HEK293 (cell line): ENCODE measurements around the gene TRDMT1.
A peak's percentile ranks its signal among the peaks of the same experiment; 100 is the strongest.

Experiments used
- BCL6B ChIP-seq: fragments of 450-650 bp; formaldehyde crosslinking; IDR thresholded peaks from 2 replicates; pipeline ENCODE4 v1.5.1; 2017; ENCODE audit warnings: missing biosample characterization, missing genetic modification characterization
- HIC1 ChIP-seq: fragments of 450-650 bp; formaldehyde crosslinking; IDR thresholded peaks from 2 replicates; pipeline ENCODE4 v1.5.1; 2016; ENCODE audit warnings: missing biosample characterization, missing genetic modification characterization
- HOXA7 ChIP-seq: sonication (generic); formaldehyde crosslinking; IDR thresholded peaks from 2 replicates; pipeline ENCODE4 v1.8.1; 2022; ENCODE audit warnings: missing genetic modification reagents, borderline replicate concordance
- KLF7 ChIP-seq: fragments of 450-650 bp; formaldehyde crosslinking; IDR thresholded peaks from 2 replicates; pipeline ENCODE4 v1.5.1; 2016; ENCODE audit warnings: missing biosample characterization, missing genetic modification characterization, borderline replicate concordance
- OSR2 ChIP-seq: fragments of 450-650 bp; formaldehyde crosslinking; IDR thresholded peaks from 2 replicates; pipeline ENCODE4 v1.5.1; 2016; ENCODE audit warnings: missing biosample characterization, missing genetic modification characterization
- REPIN1 ChIP-seq: fragments of 450-650 bp; formaldehyde crosslinking; IDR thresholded peaks from 2 replicates; pipeline ENCODE4 v1.5.1; 2017; ENCODE audit warnings: missing biosample characterization, missing genetic modification characterization, low read depth
- SETDB1 ChIP-seq: IDR thresholded peaks from one replicate; pipeline ENCODE4 v1.6.1; 2017; ENCODE audit warnings: mild to moderate bottlenecking, low read length, moderate library complexity, mixed read lengths; ENCODE audit not compliant: insufficient read length
- ZBTB21 ChIP-seq: fragments of 450-650 bp; formaldehyde crosslinking; IDR thresholded peaks from 2 replicates; pipeline ENCODE4 v1.5.1; 2017; ENCODE audit warnings: missing biosample characterization, missing genetic modification characterization
- ZFP3 ChIP-seq: fragments of 450-650 bp; formaldehyde crosslinking; IDR thresholded peaks from 2 replicates; pipeline ENCODE4 v1.5.1; 2016; ENCODE audit warnings: low read depth, missing biosample characterization, missing genetic modification characterization
- ZNF121 ChIP-seq: fragments of 450-650 bp; formaldehyde crosslinking; IDR thresholded peaks from 2 replicates; pipeline ENCODE4 v1.5.1; 2016; ENCODE audit warnings: missing biosample characterization, missing genetic modification characterization
- ZNF169 ChIP-seq: fragments of 450-650 bp; formaldehyde crosslinking; IDR thresholded peaks from 2 replicates; pipeline ENCODE4 v1.5.1; 2016; ENCODE audit warnings: missing biosample characterization, missing genetic modification characterization
- ZNF174 ChIP-seq: fragments of 450-650 bp; formaldehyde crosslinking; IDR thresholded peaks from 2 replicates; pipeline ENCODE4 v1.5.0; 2017; ENCODE audit warnings: missing biosample characterization, mild to moderate bottlenecking, missing genetic modification characterization
- ZNF202 ChIP-seq: fragments of 450-650 bp; formaldehyde crosslinking; IDR thresholded peaks from 2 replicates; pipeline ENCODE4 v1.5.1; 2016; ENCODE audit warnings: missing biosample characterization, missing genetic modification characterization, borderline replicate concordance
- ZNF394 ChIP-seq: fragments of 450-650 bp; formaldehyde crosslinking; IDR thresholded peaks from 2 replicates; pipeline ENCODE4 v1.5.1; 2016; ENCODE audit warnings: missing biosample characterization, missing genetic modification characterization, mild to moderate bottlenecking, moderate library complexity, borderline replicate concordance
- ZNF48 ChIP-seq: fragments of 450-650 bp; formaldehyde crosslinking; IDR thresholded peaks from 2 replicates; pipeline ENCODE4 v1.5.1; 2016; ENCODE audit warnings: missing biosample characterization, missing genetic modification characterization
- ZNF501 ChIP-seq: fragments of 450-650 bp; formaldehyde crosslinking; IDR thresholded peaks from 2 replicates; pipeline ENCODE4 v1.5.1; 2016; ENCODE audit warnings: missing biosample characterization, missing genetic modification characterization
- ZNF521 ChIP-seq: fragments of 450-650 bp; formaldehyde crosslinking; IDR thresholded peaks from 2 replicates; pipeline ENCODE4 v1.5.1; 2017; ENCODE audit warnings: missing biosample characterization, mild to moderate bottlenecking, missing genetic modification characterization
- ZNF660 ChIP-seq: fragments of 450-650 bp; IDR thresholded peaks from 2 replicates; pipeline ENCODE4 v1.5.1; 2018; ENCODE audit warnings: missing biosample characterization, mild to moderate bottlenecking, missing genetic modification characterization
- ZNF664 ChIP-seq: fragments of 450-650 bp; formaldehyde crosslinking; IDR thresholded peaks from 2 replicates; pipeline ENCODE4 v1.5.1; 2016; ENCODE audit warnings: missing biosample characterization, missing genetic modification characterization
- ZNF701 ChIP-seq: fragments of 450-650 bp; formaldehyde crosslinking; IDR thresholded peaks from 2 replicates; pipeline ENCODE4 v1.5.1; 2016; ENCODE audit warnings: missing biosample characterization, missing genetic modification characterization
- ZNF707 ChIP-seq: fragments of 450-650 bp; formaldehyde crosslinking; IDR thresholded peaks from 2 replicates; pipeline ENCODE4 v1.5.1; 2016; ENCODE audit warnings: missing biosample characterization, missing genetic modification characterization
- TF ChIP-seq, protein P1 (sequence below): fragments of 450-650 bp; formaldehyde crosslinking; IDR thresholded peaks from 2 replicates; pipeline ENCODE4 v1.5.1; 2016; ENCODE audit warnings: missing biosample characterization, missing genetic modification characterization, borderline replicate concordance
- TF ChIP-seq, protein P2 (sequence below): fragments of 450-650 bp; formaldehyde crosslinking; IDR thresholded peaks from 2 replicates; pipeline ENCODE4 v1.5.1; 2016; ENCODE audit warnings: missing biosample characterization, missing genetic modification characterization
- TF ChIP-seq, protein P3 (sequence below): fragments of 450-650 bp; IDR thresholded peaks from 2 replicates; pipeline ENCODE4 v1.5.1; 2018; ENCODE audit warnings: missing biosample characterization, mild to moderate bottlenecking, missing genetic modification characterization
- TF ChIP-seq, protein P4 (sequence below): fragments of 450-650 bp; formaldehyde crosslinking; IDR thresholded peaks from 2 replicates; pipeline ENCODE4 v1.5.1; 2016; ENCODE audit warnings: missing biosample characterization, missing genetic modification characterization

TRDMT1 gene

GRCh38 chr10:17228091-17229015, 26.9 kb upstream of the TRDMT1 start, which contains the start of gene VIM (continued):
- TF ChIP-seq, protein P1, sequence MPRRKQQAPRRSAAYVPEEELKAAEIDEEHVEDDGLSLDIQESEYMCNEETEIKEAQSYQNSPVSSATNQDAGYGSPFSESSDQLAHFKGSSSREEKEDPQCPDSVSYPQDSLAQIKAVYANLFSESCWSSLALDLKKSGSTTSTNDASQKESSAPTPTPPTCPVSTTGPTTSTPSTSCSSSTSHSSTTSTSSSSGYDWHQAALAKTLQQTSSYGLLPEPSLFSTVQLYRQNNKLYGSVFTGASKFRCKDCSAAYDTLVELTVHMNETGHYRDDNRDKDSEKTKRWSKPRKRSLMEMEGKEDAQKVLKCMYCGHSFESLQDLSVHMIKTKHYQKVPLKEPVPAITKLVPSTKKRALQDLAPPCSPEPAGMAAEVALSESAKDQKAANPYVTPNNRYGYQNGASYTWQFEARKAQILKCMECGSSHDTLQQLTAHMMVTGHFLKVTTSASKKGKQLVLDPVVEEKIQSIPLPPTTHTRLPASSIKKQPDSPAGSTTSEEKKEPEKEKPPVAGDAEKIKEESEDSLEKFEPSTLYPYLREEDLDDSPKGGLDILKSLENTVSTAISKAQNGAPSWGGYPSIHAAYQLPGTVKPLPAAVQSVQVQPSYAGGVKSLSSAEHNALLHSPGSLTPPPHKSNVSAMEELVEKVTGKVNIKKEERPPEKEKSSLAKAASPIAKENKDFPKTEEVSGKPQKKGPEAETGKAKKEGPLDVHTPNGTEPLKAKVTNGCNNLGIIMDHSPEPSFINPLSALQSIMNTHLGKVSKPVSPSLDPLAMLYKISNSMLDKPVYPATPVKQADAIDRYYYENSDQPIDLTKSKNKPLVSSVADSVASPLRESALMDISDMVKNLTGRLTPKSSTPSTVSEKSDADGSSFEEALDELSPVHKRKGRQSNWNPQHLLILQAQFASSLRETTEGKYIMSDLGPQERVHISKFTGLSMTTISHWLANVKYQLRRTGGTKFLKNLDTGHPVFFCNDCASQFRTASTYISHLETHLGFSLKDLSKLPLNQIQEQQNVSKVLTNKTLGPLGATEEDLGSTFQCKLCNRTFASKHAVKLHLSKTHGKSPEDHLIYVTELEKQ (tag by site-specific recombination) = peak; percentile 85
- TF ChIP-seq ZNF707 (tag by site-specific recombination) = no peak
- TF ChIP-seq HOXA7 (CRISPR knock-in tag) = no peak
- TF ChIP-seq ZNF48 = no peak
- no peak for TF ChIP-seq ZNF174 (tag by site-specific recombination)
- 0 out of 2 replicates have a peak, but pooled peaks have one; percentile 41 for TF ChIP-seq ZNF664
- no peak for TF ChIP-seq ZNF202 (tag by site-specific recombination)
- TF ChIP-seq BCL6B (tag by site-specific recombination) = no peak
- no peak for TF ChIP-seq ZFP3 (tag by site-specific recombination)
- 0 out of 2 replicates have a peak, but pooled peaks have one; percentile 1 for TF ChIP-seq REPIN1 (tag by site-specific recombination)
- TF ChIP-seq HIC1 (tag by site-specific recombination) = peak; percentile 100
- TF ChIP-seq OSR2 (tag by site-specific recombination) = peak; percentile 87
- TF ChIP-seq KLF7 = peak; percentile 99
- TF ChIP-seq, protein P2, sequence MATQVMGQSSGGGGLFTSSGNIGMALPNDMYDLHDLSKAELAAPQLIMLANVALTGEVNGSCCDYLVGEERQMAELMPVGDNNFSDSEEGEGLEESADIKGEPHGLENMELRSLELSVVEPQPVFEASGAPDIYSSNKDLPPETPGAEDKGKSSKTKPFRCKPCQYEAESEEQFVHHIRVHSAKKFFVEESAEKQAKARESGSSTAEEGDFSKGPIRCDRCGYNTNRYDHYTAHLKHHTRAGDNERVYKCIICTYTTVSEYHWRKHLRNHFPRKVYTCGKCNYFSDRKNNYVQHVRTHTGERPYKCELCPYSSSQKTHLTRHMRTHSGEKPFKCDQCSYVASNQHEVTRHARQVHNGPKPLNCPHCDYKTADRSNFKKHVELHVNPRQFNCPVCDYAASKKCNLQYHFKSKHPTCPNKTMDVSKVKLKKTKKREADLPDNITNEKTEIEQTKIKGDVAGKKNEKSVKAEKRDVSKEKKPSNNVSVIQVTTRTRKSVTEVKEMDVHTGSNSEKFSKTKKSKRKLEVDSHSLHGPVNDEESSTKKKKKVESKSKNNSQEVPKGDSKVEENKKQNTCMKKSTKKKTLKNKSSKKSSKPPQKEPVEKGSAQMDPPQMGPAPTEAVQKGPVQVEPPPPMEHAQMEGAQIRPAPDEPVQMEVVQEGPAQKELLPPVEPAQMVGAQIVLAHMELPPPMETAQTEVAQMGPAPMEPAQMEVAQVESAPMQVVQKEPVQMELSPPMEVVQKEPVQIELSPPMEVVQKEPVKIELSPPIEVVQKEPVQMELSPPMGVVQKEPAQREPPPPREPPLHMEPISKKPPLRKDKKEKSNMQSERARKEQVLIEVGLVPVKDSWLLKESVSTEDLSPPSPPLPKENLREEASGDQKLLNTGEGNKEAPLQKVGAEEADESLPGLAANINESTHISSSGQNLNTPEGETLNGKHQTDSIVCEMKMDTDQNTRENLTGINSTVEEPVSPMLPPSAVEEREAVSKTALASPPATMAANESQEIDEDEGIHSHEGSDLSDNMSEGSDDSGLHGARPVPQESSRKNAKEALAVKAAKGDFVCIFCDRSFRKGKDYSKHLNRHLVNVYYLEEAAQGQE (tag by site-specific recombination) = peak; percentile 80
- TF ChIP-seq ZNF121 (tag by site-specific recombination) = no peak
- TF ChIP-seq ZNF701 (tag by site-specific recombination) = no peak
- TF ChIP-seq ZNF501 (tag by site-specific recombination) = peak; percentile 93
- no peak for TF ChIP-seq ZNF521 (tag by site-specific recombination)
- TF ChIP-seq, protein P3, sequence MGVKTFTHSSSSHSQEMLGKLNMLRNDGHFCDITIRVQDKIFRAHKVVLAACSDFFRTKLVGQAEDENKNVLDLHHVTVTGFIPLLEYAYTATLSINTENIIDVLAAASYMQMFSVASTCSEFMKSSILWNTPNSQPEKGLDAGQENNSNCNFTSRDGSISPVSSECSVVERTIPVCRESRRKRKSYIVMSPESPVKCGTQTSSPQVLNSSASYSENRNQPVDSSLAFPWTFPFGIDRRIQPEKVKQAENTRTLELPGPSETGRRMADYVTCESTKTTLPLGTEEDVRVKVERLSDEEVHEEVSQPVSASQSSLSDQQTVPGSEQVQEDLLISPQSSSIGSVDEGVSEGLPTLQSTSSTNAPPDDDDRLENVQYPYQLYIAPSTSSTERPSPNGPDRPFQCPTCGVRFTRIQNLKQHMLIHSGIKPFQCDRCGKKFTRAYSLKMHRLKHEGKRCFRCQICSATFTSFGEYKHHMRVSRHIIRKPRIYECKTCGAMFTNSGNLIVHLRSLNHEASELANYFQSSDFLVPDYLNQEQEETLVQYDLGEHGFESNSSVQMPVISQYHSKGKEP (tag by site-specific recombination) = peak; percentile 53; the same call in 1 of the 2 replicates
- peak; percentile 73 for TF ChIP-seq ZNF394 (tag by site-specific recombination)
- TF ChIP-seq, protein P4, sequence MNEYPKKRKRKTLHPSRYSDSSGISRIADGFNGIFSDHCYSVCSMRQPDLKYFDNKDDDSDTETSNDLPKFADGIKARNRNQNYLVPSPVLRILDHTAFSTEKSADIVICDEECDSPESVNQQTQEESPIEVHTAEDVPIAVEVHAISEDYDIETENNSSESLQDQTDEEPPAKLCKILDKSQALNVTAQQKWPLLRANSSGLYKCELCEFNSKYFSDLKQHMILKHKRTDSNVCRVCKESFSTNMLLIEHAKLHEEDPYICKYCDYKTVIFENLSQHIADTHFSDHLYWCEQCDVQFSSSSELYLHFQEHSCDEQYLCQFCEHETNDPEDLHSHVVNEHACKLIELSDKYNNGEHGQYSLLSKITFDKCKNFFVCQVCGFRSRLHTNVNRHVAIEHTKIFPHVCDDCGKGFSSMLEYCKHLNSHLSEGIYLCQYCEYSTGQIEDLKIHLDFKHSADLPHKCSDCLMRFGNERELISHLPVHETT (tag by site-specific recombination) = peak; percentile 94
- no peak for TF ChIP-seq ZNF169 (tag by site-specific recombination)
- peak; percentile 68 for TF ChIP-seq ZBTB21
- TF ChIP-seq SETDB1 = no peak
- TF ChIP-seq ZNF660 (tag by site-specific recombination) = peak; percentile 89
